Lower lobe of right lung (tissue), 2 donors: ENCODE results near the gene FGF11. TPM values are rescaled to one million over a fixed set of nuclear protein-coding genes. Genes with fewer than 3 reads are reported as not detected.
A peak's percentile ranks its signal among the peaks of the same experiment; 100 is the strongest.

ENCODE experiments used
- ATAC-seq, 2 donors: fragments of 200-7000 bp; cut with Tn5 transposase; one replicate each; pipeline ENCODE4 v1.9.1; 2020 to 2022; ENCODE audit warnings: mild to moderate bottlenecking in 2 of 2, moderate library complexity in 2 of 2
- DNase-seq: peaks from one replicate; pipeline ENCODE4 v3.0.0-alpha.2; 2020
- H3K27ac ChIP-seq: fragments of 200-600 bp; one replicate; pipeline ENCODE4 v1.8.0; 2022
- H3K27me3 ChIP-seq: fragments of 200-600 bp; one replicate; pipeline ENCODE4 v1.8.0; 2022; ENCODE audit warnings: low read depth
- H3K36me3 ChIP-seq: fragments of 200-600 bp; one replicate; pipeline ENCODE4 v1.8.0; 2022; ENCODE audit warnings: mild to moderate bottlenecking
- H3K4me1 ChIP-seq: fragments of 200-600 bp; one replicate; pipeline ENCODE4 v1.8.0; 2022
- H3K4me3 ChIP-seq: fragments of 200-600 bp; one replicate; pipeline ENCODE4 v1.8.0; 2022; ENCODE audit warnings: mild to moderate bottlenecking
- H3K9me3 ChIP-seq: fragments of 200-600 bp; one replicate; pipeline ENCODE4 v1.8.0; 2022
- CTCF ChIP-seq: fragments of 200-600 bp; IDR thresholded peaks from one replicate; pipeline ENCODE4 v1.8.0; 2022; ENCODE audit warnings: antibody characterized with exemption, mild to moderate bottlenecking
- intact Hi-C: fragments of 100-400 bp; cut with DNase I; formaldehyde crosslinking; loops from one replicate; pipeline ENCODE4 v1.11.0; 2022
- total RNA-seq: library from RNA; stranded (reverse); fragmentation: NEBNext Ultra II Directional; extraction: Animal tissue kit (Norgen Biotek cat#: 25700); gene quantifications from one replicate; pipeline ENCODE4 v1.2.1, GENCODE V29; 2021
- donor health status: DM: no; HTN: yes; CAD: no; lungs with severe emphysema.

The FGF11 gene
- total RNA-seq, 1 donor from 2014 or later: 1.2 TPM

- no peak overlapping the region for H3K27ac ChIP-seq
- intact Hi-C loops: no loop called here
- no peak for DNase-seq
- ATAC-seq: no peak
- no peaks in the 10 kb centered on the region for H3K9me3 ChIP-seq
- H3K36me3 ChIP-seq: no peaks in the 10 kb centered on the region
- no peak for TF ChIP-seq CTCF
- H3K4me3 ChIP-seq: no peak overlapping the region
- no peaks in the 10 kb centered on the region for H3K27me3 ChIP-seq
- H3K4me1 ChIP-seq: no peaks in the 10 kb centered on the region
Observed at GRCh38 chr17:7423679-7424078, 15.6 kb upstream of the FGF11 start.

- TF ChIP-seq CTCF: no peak
- DNase-seq (no peak), ATAC-seq (no peak)
- no peak within 1 kb of the TSS for H3K4me3 ChIP-seq
- H3K27ac ChIP-seq: no peak within 1 kb of the TSS
- H3K9me3 ChIP-seq: no peaks in the 10 kb centered on the region
- H3K4me1 ChIP-seq: no peaks in the 10 kb centered on the region
- H3K36me3 ChIP-seq: no peaks in the 10 kb centered on the region
- intact Hi-C loops: no loop called here
- no peaks in the 10 kb centered on the region for H3K27me3 ChIP-seq
Observed at GRCh38 chr17:7425316-7425715, 14.0 kb upstream of the FGF11 start, which contains the start of gene SPEM2. Gene SPEM2, plus strand, starts transcription at chr17:7425616. Its CDS starts 73 bp downstream, at chr17:7425689.

- ATAC-seq (no peak), DNase-seq (no peak)
- no peaks in the 10 kb centered on the region for H3K4me1 ChIP-seq
- intact Hi-C loops: no loop called here
- no peak for TF ChIP-seq CTCF
- no peak overlapping the region for H3K27ac ChIP-seq
- H3K9me3 ChIP-seq: no peaks in the 10 kb centered on the region
- no peaks in the 10 kb centered on the region for H3K36me3 ChIP-seq
- no peak overlapping the region for H3K4me3 ChIP-seq
- H3K27me3 ChIP-seq: no peaks in the 10 kb centered on the region
Observed at GRCh38 chr17:7425756-7426155, 13.6 kb upstream of the FGF11 start.

- no peak overlapping the region for H3K4me3 ChIP-seq
- no peak for TF ChIP-seq CTCF
- no peaks in the 10 kb centered on the region for H3K27me3 ChIP-seq
- no peaks in the 10 kb centered on the region for H3K36me3 ChIP-seq
- ATAC-seq (no peak), DNase-seq (no peak)
- intact Hi-C loops: no loop called here
- H3K9me3 ChIP-seq: no peaks in the 10 kb centered on the region
- no peak overlapping the region for H3K27ac ChIP-seq
- H3K4me1 ChIP-seq: no peaks in the 10 kb centered on the region
Observed at GRCh38 chr17:7426203-7426863, 13.0 kb upstream of the FGF11 start.

- TF ChIP-seq CTCF: no peak
- Histone ChIP-seq H3K36me3 (no peaks in the 10 kb centered on the region), H3K4me3 (no peak overlapping the region), H3K9me3 (no peaks in the 10 kb centered on the region), H3K27me3 (no peaks in the 10 kb centered on the region), H3K27ac (no peak overlapping the region), H3K4me1 (no peaks in the 10 kb centered on the region)
- intact Hi-C loops: no loop called here
- ATAC-seq (peak in 1 of 2 donors; percentile 10), DNase-seq (no peak)
Observed at GRCh38 chr17:7426896-7427489, 12.3 kb upstream of the FGF11 start.
